Measurements from ENCODE around the gene HRH3. TPM values are rescaled to one million over a fixed set of nuclear protein-coding genes. Genes with fewer than 3 reads are reported as not detected.
A peak's percentile ranks its signal among the peaks of the same experiment; 100 is the strongest.

Gene HRH3
- not detected for total RNA-seq

- Histone ChIP-seq H3K4me1 (peaks cover 25% of the 10 kb centered on the region), H3K9me3 (no peaks in the 10 kb centered on the region), H3K4me3 (peak within 1 kb of the TSS; percentile 44), H3K27ac (no peak within 1 kb of the TSS), H3K27me3 (peaks cover 100% of the 10 kb centered on the region), H3K36me3 (no peaks in the 10 kb centered on the region)
- WGBS, result 2% methylated on average over 15 of the region's 84 CpGs
- TF ChIP-seq CTCF (IDR thresholded peaks at IDR 0.05) (no peak), POLR2AphosphoS5 (IDR thresholded peaks at IDR 0.05) (no peak), EP300 (IDR thresholded peaks at IDR 0.05) (no peak), POLR2A (IDR thresholded peaks at IDR 0.05) (no peak)
- DNase-seq (ENCODE audit: low spot score in 2 of 2), result no peak
Measured at GRCh38 chr20:62219992-62220665, at the start of gene HRH3. Gene HRH3 (minus strand): TSS chr20:62220278. CDS start chr20:62219970, 308 bp downstream.

- TF ChIP-seq EP300 (IDR thresholded peaks at IDR 0.05) (no peak), CTCF (IDR thresholded peaks at IDR 0.05) (no peak), POLR2A (IDR thresholded peaks at IDR 0.05) (no peak), POLR2AphosphoS5 (IDR thresholded peaks at IDR 0.05) (no peak)
- Histone ChIP-seq H3K4me1 (peaks cover 13% of the 10 kb centered on the region), H3K27ac (no peak overlapping the region), H3K9me3 (no peaks in the 10 kb centered on the region), H3K4me3 (no peak overlapping the region), H3K27me3 (no peaks in the 10 kb centered on the region), H3K36me3 (peaks cover 53% of the 10 kb centered on the region)
- DNase-seq (ENCODE audit: low spot score in 2 of 2), result no peak
- WGBS, result 86% methylated on average over 16 of the region's 17 CpGs
Measured at GRCh38 chr20:62269871-62270270, 49.8 kb upstream of the HRH3 start.

GRCh38 chr20:62269378-62269777 is 49.3 kb upstream of the HRH3 start:
- TF ChIP-seq POLR2A (IDR thresholded peaks at IDR 0.05), result no peak
- no peak for TF ChIP-seq POLR2AphosphoS5 (IDR thresholded peaks at IDR 0.05)
- no peak for TF ChIP-seq CTCF (IDR thresholded peaks at IDR 0.05)
- TF ChIP-seq EP300 (IDR thresholded peaks at IDR 0.05), result no peak
- Histone ChIP-seq H3K9me3 (no peaks in the 10 kb centered on the region), H3K4me1 (peaks cover 13% of the 10 kb centered on the region), H3K36me3 (peaks cover 58% of the 10 kb centered on the region), H3K27ac (no peak overlapping the region), H3K27me3 (no peaks in the 10 kb centered on the region), H3K4me3 (no peak overlapping the region)
- WGBS, result 88% methylated on average over 14 of the region's 14 CpGs
- DNase-seq (ENCODE audit: low spot score in 2 of 2), result no peak

GRCh38 chr20:62268228-62268900 is 48.3 kb upstream of the HRH3 start:
- peaks cover 13% of the 10 kb centered on the region for H3K4me1 ChIP-seq
- no peaks in the 10 kb centered on the region for H3K27me3 ChIP-seq
- H3K4me3 ChIP-seq, result no peak overlapping the region
- TF ChIP-seq POLR2A (IDR thresholded peaks at IDR 0.05) (no peak), EP300 (IDR thresholded peaks at IDR 0.05) (no peak), CTCF (IDR thresholded peaks at IDR 0.05) (no peak), POLR2AphosphoS5 (IDR thresholded peaks at IDR 0.05) (no peak)
- H3K27ac ChIP-seq, result no peak overlapping the region
- WGBS, result 80% methylated on average over 7 of the region's 7 CpGs
- peaks cover 57% of the 10 kb centered on the region for H3K36me3 ChIP-seq
- DNase-seq (ENCODE audit: low spot score in 2 of 2), result no peak
- H3K9me3 ChIP-seq, result no peaks in the 10 kb centered on the region

GRCh38 chr20:62267543-62267942 is 47.5 kb upstream of the HRH3 start:
- Histone ChIP-seq H3K4me3 (no peak overlapping the region), H3K27me3 (no peaks in the 10 kb centered on the region), H3K4me1 (peaks cover 13% of the 10 kb centered on the region), H3K36me3 (peaks cover 57% of the 10 kb centered on the region), H3K27ac (peak overlapping the region; percentile 43), H3K9me3 (no peaks in the 10 kb centered on the region)
- TF ChIP-seq EP300 (IDR thresholded peaks at IDR 0.05) (no peak), POLR2A (IDR thresholded peaks at IDR 0.05) (no peak), CTCF (IDR thresholded peaks at IDR 0.05) (no peak), POLR2AphosphoS5 (IDR thresholded peaks at IDR 0.05) (no peak)
- WGBS, result 46% methylated on average over 10 of the region's 10 CpGs
- no peak for DNase-seq (ENCODE audit: low spot score in 2 of 2)

Data from suprapubic skin (tissue), 4 donors.